HL-60 (cell line): ENCODE data around the gene NOXA1.

Experiments
- DNase-seq, 2 experiments: peaks; one replicate each; pipeline ENCODE4 v3.0.0-alpha.2; 2010 to 2020; ENCODE audit warnings: low read depth in 1 of 2, low spot score in 1 of 2
- H3K27ac ChIP-seq: fragments of 250-450 bp; sonication (Bioruptor Pico); replicated peaks from 2 replicates; pipeline ENCODE4 v1.5.1; 2020; ENCODE audit warnings: mild to moderate bottlenecking, moderate library complexity
- H3K27me3 ChIP-seq: fragments of 250-450 bp; sonication (Bioruptor Pico); 2 replicates; pipeline ENCODE4 v1.5.1; 2021; ENCODE audit warnings: mild to moderate bottlenecking, moderate library complexity; ENCODE audit not compliant: insufficient read depth, poor library complexity, severe bottlenecking
- H3K4me3 ChIP-seq: replicated peaks from 2 replicates; pipeline ENCODE4 v1.5.1; 2011; ENCODE audit warnings: mild to moderate bottlenecking, control low read depth, low read length; ENCODE audit not compliant: insufficient read depth
- GABPA ChIP-seq: IDR thresholded peaks from 2 replicates; pipeline ENCODE4 v1.6.1; 2012; ENCODE audit warnings: low read depth
- POLR2AphosphoS5 ChIP-seq: IDR thresholded peaks from 2 replicates; pipeline ENCODE4 v1.6.1; 2012; ENCODE audit warnings: low read depth
- SPI1 ChIP-seq: IDR thresholded peaks from 2 replicates; pipeline ENCODE4 v1.6.1; 2012; ENCODE audit warnings: low read depth, mild to moderate bottlenecking, borderline replicate concordance
- TF ChIP-seq, protein P1 (sequence below): IDR thresholded peaks from one replicate; pipeline ENCODE4 v1.5.1; 2011; ENCODE audit warnings: low read length, control low read depth, inconsistent platforms; ENCODE audit not compliant: insufficient read depth
- TF ChIP-seq, protein P2 (sequence below): IDR thresholded peaks from 2 replicates; pipeline ENCODE4 v1.6.1; 2012; ENCODE audit warnings: low read depth; ENCODE audit not compliant: insufficient replicate concordance

Gene NOXA1

DNA sequence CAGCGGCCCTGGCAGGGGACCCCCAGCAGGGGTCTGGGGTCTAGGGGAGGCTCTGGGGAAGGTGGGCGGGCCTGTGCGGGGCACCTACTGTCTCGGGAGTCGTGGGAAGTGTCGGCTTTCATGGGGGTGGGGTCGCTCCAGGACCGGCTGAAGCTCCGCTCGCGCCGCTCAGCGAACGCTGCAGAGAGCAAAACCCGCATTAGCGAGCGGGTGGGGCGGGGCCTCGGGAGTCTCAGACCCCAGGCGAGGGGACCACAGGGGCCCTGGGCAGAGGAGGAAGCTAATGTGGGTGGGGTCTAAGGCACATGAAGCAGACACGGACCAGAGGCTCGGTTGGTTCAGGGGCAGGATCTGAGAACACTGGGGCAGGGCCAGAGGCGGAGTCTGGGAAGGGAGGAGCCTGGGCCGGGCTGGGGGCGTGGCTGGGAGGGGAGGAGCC is 30.5 kb downstream of the NOXA1 start:
- H3K4me3 ChIP-seq = no peak overlapping the region
- H3K27me3 ChIP-seq = no peaks in the 10 kb centered on the region
- peak; percentile 75 for DNase-seq
- TF ChIP-seq, protein P1, sequence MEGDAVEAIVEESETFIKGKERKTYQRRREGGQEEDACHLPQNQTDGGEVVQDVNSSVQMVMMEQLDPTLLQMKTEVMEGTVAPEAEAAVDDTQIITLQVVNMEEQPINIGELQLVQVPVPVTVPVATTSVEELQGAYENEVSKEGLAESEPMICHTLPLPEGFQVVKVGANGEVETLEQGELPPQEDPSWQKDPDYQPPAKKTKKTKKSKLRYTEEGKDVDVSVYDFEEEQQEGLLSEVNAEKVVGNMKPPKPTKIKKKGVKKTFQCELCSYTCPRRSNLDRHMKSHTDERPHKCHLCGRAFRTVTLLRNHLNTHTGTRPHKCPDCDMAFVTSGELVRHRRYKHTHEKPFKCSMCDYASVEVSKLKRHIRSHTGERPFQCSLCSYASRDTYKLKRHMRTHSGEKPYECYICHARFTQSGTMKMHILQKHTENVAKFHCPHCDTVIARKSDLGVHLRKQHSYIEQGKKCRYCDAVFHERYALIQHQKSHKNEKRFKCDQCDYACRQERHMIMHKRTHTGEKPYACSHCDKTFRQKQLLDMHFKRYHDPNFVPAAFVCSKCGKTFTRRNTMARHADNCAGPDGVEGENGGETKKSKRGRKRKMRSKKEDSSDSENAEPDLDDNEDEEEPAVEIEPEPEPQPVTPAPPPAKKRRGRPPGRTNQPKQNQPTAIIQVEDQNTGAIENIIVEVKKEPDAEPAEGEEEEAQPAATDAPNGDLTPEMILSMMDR = no peak
- TF ChIP-seq, protein P2, sequence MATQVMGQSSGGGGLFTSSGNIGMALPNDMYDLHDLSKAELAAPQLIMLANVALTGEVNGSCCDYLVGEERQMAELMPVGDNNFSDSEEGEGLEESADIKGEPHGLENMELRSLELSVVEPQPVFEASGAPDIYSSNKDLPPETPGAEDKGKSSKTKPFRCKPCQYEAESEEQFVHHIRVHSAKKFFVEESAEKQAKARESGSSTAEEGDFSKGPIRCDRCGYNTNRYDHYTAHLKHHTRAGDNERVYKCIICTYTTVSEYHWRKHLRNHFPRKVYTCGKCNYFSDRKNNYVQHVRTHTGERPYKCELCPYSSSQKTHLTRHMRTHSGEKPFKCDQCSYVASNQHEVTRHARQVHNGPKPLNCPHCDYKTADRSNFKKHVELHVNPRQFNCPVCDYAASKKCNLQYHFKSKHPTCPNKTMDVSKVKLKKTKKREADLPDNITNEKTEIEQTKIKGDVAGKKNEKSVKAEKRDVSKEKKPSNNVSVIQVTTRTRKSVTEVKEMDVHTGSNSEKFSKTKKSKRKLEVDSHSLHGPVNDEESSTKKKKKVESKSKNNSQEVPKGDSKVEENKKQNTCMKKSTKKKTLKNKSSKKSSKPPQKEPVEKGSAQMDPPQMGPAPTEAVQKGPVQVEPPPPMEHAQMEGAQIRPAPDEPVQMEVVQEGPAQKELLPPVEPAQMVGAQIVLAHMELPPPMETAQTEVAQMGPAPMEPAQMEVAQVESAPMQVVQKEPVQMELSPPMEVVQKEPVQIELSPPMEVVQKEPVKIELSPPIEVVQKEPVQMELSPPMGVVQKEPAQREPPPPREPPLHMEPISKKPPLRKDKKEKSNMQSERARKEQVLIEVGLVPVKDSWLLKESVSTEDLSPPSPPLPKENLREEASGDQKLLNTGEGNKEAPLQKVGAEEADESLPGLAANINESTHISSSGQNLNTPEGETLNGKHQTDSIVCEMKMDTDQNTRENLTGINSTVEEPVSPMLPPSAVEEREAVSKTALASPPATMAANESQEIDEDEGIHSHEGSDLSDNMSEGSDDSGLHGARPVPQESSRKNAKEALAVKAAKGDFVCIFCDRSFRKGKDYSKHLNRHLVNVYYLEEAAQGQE = no peak
- TF ChIP-seq SPI1 = no peak
- TF ChIP-seq POLR2AphosphoS5 = 0 out of 2 replicates have a peak, but pooled peaks have one; percentile 1
- no peak overlapping the region; the same call in 1 of the 2 replicates for H3K27ac ChIP-seq

DNA sequence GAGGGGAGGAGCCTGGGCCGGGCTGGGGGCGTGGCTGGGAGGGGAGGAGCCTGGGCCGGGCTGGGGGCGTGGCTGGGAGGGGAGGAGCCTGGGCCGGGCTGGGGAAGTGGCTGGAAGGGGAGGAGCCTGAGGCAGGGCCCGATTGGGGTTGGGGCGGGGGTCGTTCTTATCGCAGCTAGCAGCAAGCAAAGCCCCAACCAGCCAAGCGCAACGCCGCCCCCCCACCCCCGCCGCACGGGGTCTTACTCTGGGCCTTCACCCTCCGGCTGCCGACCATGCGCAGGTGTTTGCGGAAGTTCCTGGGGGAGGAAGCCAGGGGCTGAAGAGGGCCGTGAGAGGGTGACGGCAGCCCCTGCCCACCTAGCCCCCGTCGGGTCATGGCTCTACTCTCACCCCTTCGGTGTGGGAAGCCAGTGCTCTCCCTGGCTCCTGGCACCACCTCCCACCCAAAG is 31.0 kb downstream of the NOXA1 start:
- peak overlapping the region; percentile 54 for H3K27ac ChIP-seq

DNA sequence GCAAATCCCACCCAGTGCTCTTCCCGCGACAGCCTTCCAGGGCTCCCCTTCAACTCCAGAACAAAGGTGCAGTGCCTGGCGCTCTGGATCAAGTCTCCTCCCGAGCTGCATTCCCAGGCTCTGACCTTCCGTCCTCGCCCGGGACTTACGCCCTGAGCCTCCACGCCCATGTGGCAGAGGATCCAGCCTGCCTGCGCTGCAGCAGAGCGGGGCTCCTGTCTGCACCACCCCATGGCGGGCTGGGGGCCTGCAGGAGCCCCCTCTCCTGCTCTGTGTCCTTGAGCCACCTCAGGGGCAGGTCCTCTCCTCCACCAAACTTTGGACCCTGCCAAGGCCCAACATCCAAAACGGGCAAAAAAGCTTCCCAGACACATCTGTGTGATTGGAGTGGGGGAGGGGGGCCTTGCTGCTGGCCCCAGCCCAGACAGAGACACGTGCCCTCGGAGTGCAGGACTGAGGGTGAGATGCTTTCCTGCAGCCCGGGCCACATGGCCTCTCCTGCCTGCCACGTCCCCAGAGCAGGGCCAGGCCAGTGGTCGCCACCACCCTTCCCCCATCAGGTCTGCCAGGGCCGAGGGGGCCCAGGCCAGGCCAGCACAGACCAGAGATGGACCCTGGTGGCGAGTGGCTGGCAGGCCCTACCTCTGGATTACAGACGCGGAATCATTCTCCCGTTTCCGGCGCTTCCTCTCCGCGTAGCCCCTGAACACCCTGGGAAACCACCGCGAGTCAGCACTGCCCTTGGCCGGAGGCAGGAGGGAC is 31.6 kb downstream of the NOXA1 start:
- H3K27me3 ChIP-seq = no peaks in the 10 kb centered on the region
- DNase-seq = no peak
- TF ChIP-seq GABPA (no peak), POLR2AphosphoS5 (no peak), SPI1 (no peak)
- TF ChIP-seq, protein P1 = no peak
- TF ChIP-seq, protein P2 = no peak
- H3K27ac ChIP-seq = peak overlapping the region; percentile 54
- peak overlapping the region; percentile 16 for H3K4me3 ChIP-seq

More for the DNA sequence above, 31.0 kb downstream of the NOXA1 start:
- TF ChIP-seq GABPA = no peak
- 0 out of 2 replicates have a peak, but pooled peaks have one; percentile 17 for TF ChIP-seq SPI1
- TF ChIP-seq, protein P1 = no peak
- TF ChIP-seq, protein P2 = no peak
- no peak for TF ChIP-seq POLR2AphosphoS5
- peak overlapping the region; percentile 16 for H3K4me3 ChIP-seq
- peak in 1 of 2 experiments; percentile 52 for DNase-seq
- H3K27me3 ChIP-seq = no peaks in the 10 kb centered on the region
